ENCODE results near the gene RAD21L1.

RAD21L1 gene

DNA sequence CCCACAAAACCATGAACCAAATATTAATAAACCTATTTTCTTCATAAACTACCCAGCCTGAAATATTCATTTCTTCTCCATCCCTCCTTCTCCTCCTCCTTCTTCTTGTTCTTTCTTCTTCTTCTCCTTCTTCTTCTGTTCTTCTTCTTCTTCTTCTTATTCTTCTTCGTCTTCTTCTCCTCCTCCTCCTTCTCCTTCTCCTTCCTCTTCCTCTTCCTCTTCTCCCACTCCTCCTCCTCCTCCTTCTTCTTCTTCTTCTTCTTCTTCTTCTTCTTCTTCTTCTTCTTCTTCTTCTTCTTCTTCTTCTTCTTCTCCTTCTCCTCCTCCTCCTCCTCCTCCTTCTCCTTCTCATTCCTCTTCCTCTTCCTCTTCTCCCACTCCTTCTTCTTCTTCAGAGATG, 36.0 kb upstream of the RAD21L1 start:
- TF ChIP-seq YY1 (IDR thresholded peaks at IDR 0.05; ENCODE audit: insufficient read depth, insufficient read length): no peak
- no peak for TF ChIP-seq ZNF274 (IDR thresholded peaks at IDR 0.05; ENCODE audit: low read depth, low read length)
- no peak for DNase-seq (ENCODE audit: low read depth, low spot score)
- H3K9ac ChIP-seq (ENCODE audit: insufficient read length, low read depth): no peak overlapping the region
- H3K36me3 ChIP-seq (ENCODE audit: insufficient read depth, insufficient read length, low read length): no peaks in the 10 kb centered on the region
- H3K4me1 ChIP-seq (ENCODE audit: insufficient read depth, insufficient read length): peaks cover 3% of the 10 kb centered on the region
- H3K27me3 ChIP-seq (ENCODE audit: insufficient read depth, insufficient read length): peaks cover 2% of the 10 kb centered on the region
- H3K9me3 ChIP-seq (ENCODE audit: insufficient read depth, low read length): no peaks in the 10 kb centered on the region
- no peak overlapping the region for H3K4me3 ChIP-seq (ENCODE audit: insufficient read length, low read depth)

DNA sequence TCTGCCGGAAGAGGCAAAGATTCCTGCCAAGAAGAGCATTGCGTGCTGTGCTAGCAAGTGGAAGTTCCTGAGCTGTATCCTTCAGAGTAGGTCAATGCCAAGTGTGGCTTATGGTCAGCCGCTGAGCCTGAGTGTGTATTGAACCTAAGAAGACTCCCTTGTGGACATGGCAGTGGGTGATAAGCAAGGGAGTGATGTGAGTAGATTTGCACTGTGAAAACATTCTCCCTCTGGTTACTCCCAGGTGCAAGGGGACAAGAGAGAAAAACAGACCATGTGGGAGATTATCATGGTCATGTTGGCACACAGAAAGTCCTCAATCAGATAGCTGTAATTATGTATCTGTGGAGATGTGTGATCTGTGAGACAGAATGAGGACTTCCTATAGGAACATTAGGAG, 35.0 kb upstream of the RAD21L1 start:
- no peak for DNase-seq (ENCODE audit: low read depth, low spot score)
- Histone ChIP-seq H3K9me3 (ENCODE audit: insufficient read depth, low read length) (no peaks in the 10 kb centered on the region), H3K4me1 (ENCODE audit: insufficient read depth, insufficient read length) (peaks cover 3% of the 10 kb centered on the region), H3K36me3 (ENCODE audit: insufficient read depth, insufficient read length, low read length) (no peaks in the 10 kb centered on the region), H3K4me3 (ENCODE audit: insufficient read length, low read depth) (no peak overlapping the region), H3K27me3 (ENCODE audit: insufficient read depth, insufficient read length) (no peaks in the 10 kb centered on the region), H3K9ac (ENCODE audit: insufficient read length, low read depth) (no peak overlapping the region)
- TF ChIP-seq SUZ12 (IDR thresholded peaks at IDR 0.05; ENCODE audit: extremely low read depth, insufficient read depth, insufficient read length): no peak
- no peak for TF ChIP-seq ZNF274 (IDR thresholded peaks at IDR 0.05; ENCODE audit: low read depth, low read length)
- no peak for TF ChIP-seq YY1 (IDR thresholded peaks at IDR 0.05; ENCODE audit: insufficient read depth, insufficient read length)

DNA sequence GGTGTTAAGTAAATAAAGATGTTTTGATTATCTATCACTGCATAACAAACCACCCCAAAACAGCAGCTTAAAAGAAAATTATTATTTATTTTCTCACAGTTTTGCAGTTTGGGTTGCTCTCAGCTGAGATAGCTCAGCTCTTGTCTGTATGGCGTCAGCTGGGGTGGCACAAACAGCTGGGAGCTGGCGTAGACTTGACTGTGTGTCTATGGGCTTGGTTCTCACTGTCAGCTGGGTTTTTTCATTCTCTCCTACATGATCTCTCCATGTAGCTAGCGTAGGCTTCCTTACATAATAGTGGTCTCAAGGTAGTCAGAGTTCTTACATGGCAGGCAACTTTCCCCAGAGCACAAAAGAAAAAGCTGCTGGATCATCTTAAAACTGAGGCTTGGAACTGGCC, 34.5 kb upstream of the RAD21L1 start:
- Histone ChIP-seq H3K36me3 (ENCODE audit: insufficient read depth, insufficient read length, low read length) (no peaks in the 10 kb centered on the region), H3K27me3 (ENCODE audit: insufficient read depth, insufficient read length) (no peaks in the 10 kb centered on the region), H3K9me3 (ENCODE audit: insufficient read depth, low read length) (no peaks in the 10 kb centered on the region), H3K4me1 (ENCODE audit: insufficient read depth, insufficient read length) (peaks cover 3% of the 10 kb centered on the region), H3K9ac (ENCODE audit: insufficient read length, low read depth) (no peak overlapping the region), H3K4me3 (ENCODE audit: insufficient read length, low read depth) (no peak overlapping the region)
- no peak for DNase-seq (ENCODE audit: low read depth, low spot score)
- no peak for TF ChIP-seq SUZ12 (IDR thresholded peaks at IDR 0.05; ENCODE audit: extremely low read depth, insufficient read depth, insufficient read length)
- TF ChIP-seq ZNF274 (IDR thresholded peaks at IDR 0.05; ENCODE audit: low read depth, low read length): no peak
- no peak for TF ChIP-seq YY1 (IDR thresholded peaks at IDR 0.05; ENCODE audit: insufficient read depth, insufficient read length)

DNA sequence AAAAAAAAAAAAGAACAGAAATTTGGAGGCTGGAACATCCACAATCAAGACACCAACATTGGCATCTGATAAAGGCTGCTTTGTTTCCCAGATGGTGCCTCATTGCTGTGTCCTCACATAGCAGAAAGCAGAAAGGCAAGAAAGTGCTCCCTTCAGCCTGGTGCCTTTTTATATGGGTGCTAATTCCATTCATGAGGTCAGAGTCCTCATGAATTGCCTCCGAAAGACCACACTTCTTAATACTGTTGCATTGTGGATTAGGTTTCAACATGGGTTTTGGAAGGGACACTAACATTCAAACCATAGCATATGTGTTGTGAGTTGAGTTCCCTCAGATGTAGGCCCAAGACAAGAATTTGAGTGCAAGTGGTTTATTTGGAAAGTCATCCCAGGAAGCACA, 30.6 kb upstream of the RAD21L1 start:
- TF ChIP-seq SUZ12 (IDR thresholded peaks at IDR 0.05; ENCODE audit: extremely low read depth, insufficient read depth, insufficient read length) (no peak), ZNF274 (IDR thresholded peaks at IDR 0.05; ENCODE audit: low read depth, low read length) (no peak), YY1 (IDR thresholded peaks at IDR 0.05; ENCODE audit: insufficient read depth, insufficient read length) (no peak)
- Histone ChIP-seq H3K27me3 (ENCODE audit: insufficient read depth, insufficient read length) (no peaks in the 10 kb centered on the region), H3K4me3 (ENCODE audit: insufficient read length, low read depth) (no peak overlapping the region), H3K4me1 (ENCODE audit: insufficient read depth, insufficient read length) (no peaks in the 10 kb centered on the region), H3K9ac (ENCODE audit: insufficient read length, low read depth) (no peak overlapping the region), H3K9me3 (ENCODE audit: insufficient read depth, low read length) (no peaks in the 10 kb centered on the region), H3K36me3 (ENCODE audit: insufficient read depth, insufficient read length, low read length) (no peaks in the 10 kb centered on the region)
- no peak for DNase-seq (ENCODE audit: low read depth, low spot score)

DNA sequence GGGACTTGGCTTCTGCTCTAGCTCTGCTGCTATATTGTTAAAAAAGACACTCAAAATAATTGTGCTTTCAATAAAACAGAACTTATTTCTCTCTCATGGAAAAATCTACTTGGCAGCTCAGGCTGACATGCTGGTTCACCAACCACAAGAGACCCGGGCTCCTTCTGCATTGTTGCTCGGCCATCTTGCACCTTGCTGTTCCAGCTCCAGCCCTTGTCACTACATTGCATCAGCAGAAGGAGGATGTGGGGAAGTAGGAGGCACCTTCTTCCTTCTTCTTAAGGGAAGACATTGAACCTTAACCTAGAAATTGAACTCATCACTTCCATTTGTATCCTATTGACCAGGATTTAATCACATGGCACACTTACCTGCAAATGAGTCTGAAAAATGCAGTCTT, 29.2 kb upstream of the RAD21L1 start:
- no peak for DNase-seq (ENCODE audit: low read depth, low spot score)
- Histone ChIP-seq H3K9me3 (ENCODE audit: insufficient read depth, low read length) (no peaks in the 10 kb centered on the region), H3K4me1 (ENCODE audit: insufficient read depth, insufficient read length) (no peaks in the 10 kb centered on the region), H3K9ac (ENCODE audit: insufficient read length, low read depth) (no peak overlapping the region), H3K27me3 (ENCODE audit: insufficient read depth, insufficient read length) (no peaks in the 10 kb centered on the region), H3K36me3 (ENCODE audit: insufficient read depth, insufficient read length, low read length) (no peaks in the 10 kb centered on the region), H3K4me3 (ENCODE audit: insufficient read length, low read depth) (no peak overlapping the region)
- TF ChIP-seq YY1 (IDR thresholded peaks at IDR 0.05; ENCODE audit: insufficient read depth, insufficient read length) (no peak), SUZ12 (IDR thresholded peaks at IDR 0.05; ENCODE audit: extremely low read depth, insufficient read depth, insufficient read length) (no peak), ZNF274 (IDR thresholded peaks at IDR 0.05; ENCODE audit: low read depth, low read length) (no peak)

DNA sequence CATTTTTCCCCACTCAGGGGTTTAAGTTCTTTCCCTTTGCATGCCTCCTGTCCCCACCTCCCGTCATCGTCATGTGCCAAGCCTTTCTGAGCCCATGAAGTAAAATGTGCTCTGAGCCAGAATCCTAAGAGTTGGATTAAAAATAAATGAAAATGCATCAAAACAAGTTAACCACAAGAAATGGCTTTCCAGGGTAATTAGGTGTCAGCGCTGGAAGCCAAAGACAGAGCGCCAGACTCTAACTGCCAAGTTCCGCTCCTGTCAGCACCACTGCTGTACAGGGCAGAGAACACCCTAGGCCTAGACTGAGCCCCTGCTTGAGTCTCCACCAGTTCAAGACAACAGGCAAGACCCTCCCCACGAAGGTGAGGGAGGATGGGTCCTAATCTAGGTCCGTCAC, 28.0 kb upstream of the RAD21L1 start:
- no peaks in the 10 kb centered on the region for H3K9me3 ChIP-seq (ENCODE audit: insufficient read depth, low read length)
- no peaks in the 10 kb centered on the region for H3K4me1 ChIP-seq (ENCODE audit: insufficient read depth, insufficient read length)
- H3K4me3 ChIP-seq (ENCODE audit: insufficient read length, low read depth): no peak overlapping the region
- no peaks in the 10 kb centered on the region for H3K27me3 ChIP-seq (ENCODE audit: insufficient read depth, insufficient read length)
- no peak overlapping the region for H3K9ac ChIP-seq (ENCODE audit: insufficient read length, low read depth)
- no peak for DNase-seq (ENCODE audit: low read depth, low spot score)
- no peaks in the 10 kb centered on the region for H3K36me3 ChIP-seq (ENCODE audit: insufficient read depth, insufficient read length, low read length)
- TF ChIP-seq SUZ12 (IDR thresholded peaks at IDR 0.05; ENCODE audit: extremely low read depth, insufficient read depth, insufficient read length): no peak
- no peak for TF ChIP-seq YY1 (IDR thresholded peaks at IDR 0.05; ENCODE audit: insufficient read depth, insufficient read length)
- TF ChIP-seq ZNF274 (IDR thresholded peaks at IDR 0.05; ENCODE audit: low read depth, low read length): no peak

DNA sequence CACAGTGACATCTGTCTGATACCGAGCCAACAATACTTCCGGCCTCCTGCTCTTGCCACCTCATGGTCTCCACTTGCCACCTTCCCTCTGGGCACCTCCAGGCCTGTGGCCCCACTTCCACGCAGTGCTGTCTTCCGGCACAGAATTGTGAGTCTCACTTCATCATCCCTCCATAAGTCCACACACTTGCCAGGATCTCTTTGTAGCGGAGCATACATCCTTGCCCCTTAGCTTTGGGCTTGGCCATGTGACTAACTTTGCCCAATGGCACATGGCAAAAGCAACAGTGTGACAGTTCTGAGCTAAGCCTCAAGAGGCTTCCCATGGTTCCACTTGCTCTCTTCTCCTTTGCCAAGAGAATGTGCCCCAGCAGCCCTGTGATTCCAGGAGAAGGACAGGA, 27.1 kb upstream of the RAD21L1 start:
- H3K4me3 ChIP-seq (ENCODE audit: insufficient read length, low read depth): no peak overlapping the region
- H3K4me1 ChIP-seq (ENCODE audit: insufficient read depth, insufficient read length): no peaks in the 10 kb centered on the region
- no peaks in the 10 kb centered on the region for H3K27me3 ChIP-seq (ENCODE audit: insufficient read depth, insufficient read length)
- no peak overlapping the region for H3K9ac ChIP-seq (ENCODE audit: insufficient read length, low read depth)
- TF ChIP-seq ZNF274 (IDR thresholded peaks at IDR 0.05; ENCODE audit: low read depth, low read length): no peak
- no peak for TF ChIP-seq YY1 (IDR thresholded peaks at IDR 0.05; ENCODE audit: insufficient read depth, insufficient read length)
- no peak for TF ChIP-seq SUZ12 (IDR thresholded peaks at IDR 0.05; ENCODE audit: extremely low read depth, insufficient read depth, insufficient read length)
- no peaks in the 10 kb centered on the region for H3K9me3 ChIP-seq (ENCODE audit: insufficient read depth, low read length)
- H3K36me3 ChIP-seq (ENCODE audit: insufficient read depth, insufficient read length, low read length): no peaks in the 10 kb centered on the region
- no peak for DNase-seq (ENCODE audit: low read depth, low spot score)

All from NT2/D1 (cell line).